GM18520 (cell line): ENCODE results near the gene RAB11FIP3.
"Not testable (repeated sequence)": the region's sequence is repeated elsewhere in the genome, so short reads cannot be mapped to it uniquely, and the experiment has no call there.

Experiments
- ATAC-seq: cut with Tn5 transposase; IDR thresholded peaks from one replicate; pipeline ENCODE4 v1.9.1; 2021; ENCODE audit not compliant: unreplicated experiment

The RAB11FIP3 gene

DNA sequence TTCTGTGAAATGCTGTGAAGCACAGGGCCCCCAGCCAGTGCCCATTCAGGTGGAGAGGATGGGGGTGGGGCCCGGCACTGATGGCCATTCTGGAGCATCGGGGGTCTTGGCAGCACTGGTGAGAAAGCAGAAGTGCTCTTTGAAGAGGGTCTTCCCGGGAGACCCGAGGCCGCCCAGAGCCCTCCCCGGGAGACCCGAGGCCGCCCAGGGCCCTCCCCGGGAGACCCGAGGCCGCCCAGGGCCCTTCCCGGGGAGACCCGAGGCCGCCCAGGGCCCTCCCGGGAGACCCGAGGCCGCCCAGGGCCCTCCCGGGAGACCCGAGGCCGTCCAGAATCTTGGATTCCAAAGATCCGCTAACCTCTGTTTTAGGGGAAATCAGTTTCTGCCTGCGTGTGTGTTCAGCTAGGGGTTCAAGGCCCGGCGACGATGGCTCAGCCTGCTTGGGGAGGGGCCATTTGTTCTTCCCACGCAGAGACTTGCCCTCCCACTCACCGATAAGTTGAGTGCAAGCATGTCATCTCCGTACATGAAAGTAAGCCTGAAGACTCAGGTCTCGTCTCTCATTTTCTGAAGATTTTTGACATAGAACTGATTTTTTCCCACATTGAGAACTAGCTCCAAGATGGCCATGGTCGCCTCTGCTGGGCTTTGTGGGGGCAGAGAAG lies 66.9 kb downstream of the RAB11FIP3 start:
- ATAC-seq, result no peak

DNA sequence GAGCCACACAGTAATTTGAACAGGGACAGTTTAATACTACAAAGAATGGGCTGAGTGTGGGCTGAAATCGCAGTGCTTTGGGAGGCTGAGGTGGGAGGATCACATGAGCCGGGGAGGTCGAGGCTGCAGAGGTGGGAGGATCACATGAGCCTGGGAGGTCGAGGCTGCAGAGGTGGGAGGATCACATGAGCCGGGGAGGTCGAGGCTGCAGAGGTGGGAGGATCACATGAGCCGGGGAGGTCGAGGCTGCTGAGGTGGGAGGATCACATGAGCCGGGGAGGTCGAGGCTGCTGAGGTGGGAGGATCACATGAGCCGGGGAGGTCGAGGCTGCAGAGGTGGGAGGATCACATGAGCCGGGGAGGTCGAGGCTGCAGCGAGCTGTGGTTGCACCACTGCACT lies 69.2 kb downstream of the RAB11FIP3 start:
- ATAC-seq, result not testable (repeated sequence)

DNA sequence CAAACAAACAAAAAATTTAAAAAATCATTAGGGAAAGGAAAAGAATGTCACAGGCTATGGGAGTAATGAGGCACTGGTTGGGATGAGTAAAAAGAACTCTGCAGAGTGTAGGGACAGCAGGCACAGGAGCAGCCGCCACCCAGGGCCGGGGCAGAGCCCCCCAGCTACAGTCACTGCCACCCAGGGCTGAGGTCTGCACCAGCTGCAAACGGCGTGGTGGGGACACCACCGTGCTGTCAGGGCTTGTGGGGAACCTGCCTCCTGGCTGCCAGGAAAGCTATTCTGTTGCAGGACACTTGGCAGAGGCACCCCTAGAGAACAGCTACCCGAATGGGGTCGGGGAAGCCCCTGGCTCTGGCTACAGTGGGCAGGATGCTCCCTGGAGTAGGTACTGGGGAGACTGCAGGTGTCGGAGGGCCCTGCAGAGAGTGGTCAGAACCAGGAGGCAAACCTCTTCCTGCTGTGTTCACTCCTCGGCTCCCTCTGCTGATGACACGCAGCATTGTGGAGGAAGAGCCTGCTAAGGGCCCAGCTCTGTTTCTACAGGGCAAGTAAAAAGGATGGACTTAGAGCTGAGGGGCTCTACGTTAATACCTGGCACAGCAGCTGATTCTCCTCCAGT lies 69.8 kb downstream of the RAB11FIP3 start:
- no peak for ATAC-seq

DNA sequence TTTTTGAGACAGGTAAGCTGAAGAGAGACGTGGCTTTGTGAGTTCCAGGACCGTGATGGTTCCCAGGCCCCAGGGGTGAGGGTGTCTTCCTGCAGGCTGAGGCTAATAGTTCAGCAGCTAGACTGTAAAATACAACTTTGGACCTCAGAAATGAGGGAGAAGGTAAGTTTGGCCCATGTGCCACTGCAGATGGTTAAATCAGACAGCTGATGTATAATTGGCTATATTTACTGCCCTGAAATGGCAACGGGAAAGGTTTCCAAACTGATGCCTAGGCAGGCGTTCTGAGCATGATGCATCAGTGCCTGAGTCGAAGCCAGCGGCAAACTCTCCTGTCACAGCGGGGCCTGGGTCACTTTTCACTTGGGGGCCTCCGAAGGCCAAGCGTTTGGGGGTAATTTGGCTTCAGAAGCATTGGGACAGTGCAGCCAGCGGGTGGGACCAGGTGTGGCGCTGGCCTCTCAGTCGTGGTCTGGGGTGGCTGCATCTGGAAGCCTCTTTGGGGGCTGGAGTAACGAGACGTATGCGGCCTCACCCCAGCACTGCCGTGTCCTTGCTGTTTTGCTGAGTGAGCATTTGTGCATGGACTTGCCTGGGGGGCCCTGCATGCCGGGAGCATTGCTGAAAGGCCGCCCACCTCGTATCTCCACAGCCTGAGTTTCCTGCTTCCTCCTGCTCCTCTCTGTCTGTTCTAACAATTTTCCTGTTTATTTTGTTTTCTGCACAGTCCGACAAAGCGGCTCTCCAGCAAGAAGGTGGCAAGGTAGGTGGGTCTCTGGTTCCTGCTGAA lies 70.8 kb downstream of the RAB11FIP3 start:
- ATAC-seq, result no peak

DNA sequence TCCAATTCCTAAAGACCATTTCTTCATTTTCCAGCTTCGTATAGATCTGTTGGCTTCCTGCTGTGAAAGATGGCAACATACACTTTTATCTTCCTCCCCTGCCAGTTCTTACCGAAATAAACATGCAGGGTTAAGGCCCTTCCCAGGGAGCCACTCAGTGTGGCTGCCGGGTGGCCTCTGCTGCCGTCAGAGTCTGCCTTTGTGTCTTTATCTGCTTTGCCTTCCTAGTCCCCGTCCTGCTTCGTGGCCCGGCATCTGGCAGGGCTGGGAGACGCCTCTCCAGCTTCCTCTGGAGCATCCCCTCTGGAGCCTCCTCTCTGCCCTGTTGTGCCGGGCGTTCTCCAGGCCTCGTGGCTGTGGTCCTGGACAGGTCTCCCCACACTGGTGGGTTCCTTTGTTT lies 71.8 kb downstream of the RAB11FIP3 start:
- no peak for ATAC-seq

DNA sequence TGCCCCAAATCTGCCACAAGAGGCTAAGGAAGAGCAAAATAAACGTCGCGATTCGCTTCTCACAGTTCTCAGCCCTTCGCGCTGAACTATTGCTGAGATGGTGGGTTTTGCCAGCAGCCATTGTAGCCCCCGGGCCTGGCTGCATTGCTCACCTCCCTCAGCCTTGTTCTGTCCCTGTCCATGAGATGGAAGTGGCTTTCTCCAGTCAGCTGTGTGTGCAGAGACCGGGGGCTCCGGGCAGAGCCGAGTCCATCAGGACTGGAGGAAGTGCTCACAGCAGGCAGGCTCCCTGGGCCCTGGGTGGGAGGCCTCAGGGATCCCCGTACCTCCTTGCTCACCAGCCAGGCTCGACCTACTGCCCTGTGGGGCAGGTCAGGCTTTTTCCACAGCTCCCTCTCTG lies 74.5 kb downstream of the RAB11FIP3 start:
- no peak for ATAC-seq

DNA sequence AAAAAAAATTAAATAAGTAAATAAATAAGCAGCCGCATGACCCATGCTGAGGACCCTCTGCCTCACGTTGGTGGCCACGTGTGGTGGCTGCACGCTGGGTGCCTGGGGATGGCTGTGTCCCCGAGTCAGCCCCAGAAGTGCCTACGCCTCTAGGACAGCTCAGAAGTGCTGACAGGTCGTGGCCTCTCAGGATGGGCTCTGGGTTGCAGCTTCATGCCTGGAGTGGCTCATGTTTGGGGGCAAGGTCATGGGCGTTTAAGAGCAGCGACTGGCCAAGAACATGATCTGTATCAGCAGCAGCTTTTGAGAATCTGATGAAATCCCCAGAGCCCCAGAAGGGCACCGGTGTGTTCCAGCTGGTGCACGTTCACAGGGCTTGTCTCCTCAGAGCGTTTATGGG lies 75.3 kb downstream of the RAB11FIP3 start:
- ATAC-seq, result no peak

DNA sequence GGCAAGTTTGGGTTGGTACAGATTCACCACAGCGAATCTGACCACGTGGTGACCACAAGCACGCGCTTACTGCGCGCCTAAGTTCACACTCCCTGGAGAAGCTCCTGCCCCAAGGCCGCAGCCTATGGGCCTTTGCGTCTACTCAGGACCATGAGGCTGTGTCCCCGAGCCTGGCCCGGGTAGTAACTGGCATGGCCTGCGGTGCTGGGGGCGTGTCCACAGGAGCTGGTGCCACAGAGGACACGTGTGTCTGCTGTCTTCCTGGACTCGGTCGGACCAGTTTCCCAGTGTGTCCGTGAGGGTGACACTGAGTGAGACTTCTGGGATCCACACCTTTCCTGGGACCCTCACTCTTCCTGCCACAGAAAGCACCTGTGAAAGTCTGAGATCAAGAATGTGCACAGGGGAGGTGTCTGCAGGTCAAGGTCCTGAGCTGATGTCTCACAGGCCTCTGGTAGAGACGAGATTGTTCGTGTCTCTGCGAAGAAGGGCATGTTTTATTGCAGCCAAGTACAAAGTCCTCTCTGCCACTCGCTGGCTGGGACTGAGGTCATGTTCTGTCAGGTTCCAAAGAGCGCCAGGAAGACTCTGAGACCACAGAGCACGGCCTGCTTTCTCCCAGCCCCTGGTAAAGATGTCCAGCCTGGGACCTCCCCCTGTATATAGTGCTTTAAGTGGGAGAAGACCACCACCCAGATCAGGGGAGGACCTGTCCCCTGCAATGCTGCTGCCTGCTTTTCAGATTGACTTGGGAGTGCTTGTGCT lies 76.9 kb downstream of the RAB11FIP3 start:
- no peak for ATAC-seq

DNA sequence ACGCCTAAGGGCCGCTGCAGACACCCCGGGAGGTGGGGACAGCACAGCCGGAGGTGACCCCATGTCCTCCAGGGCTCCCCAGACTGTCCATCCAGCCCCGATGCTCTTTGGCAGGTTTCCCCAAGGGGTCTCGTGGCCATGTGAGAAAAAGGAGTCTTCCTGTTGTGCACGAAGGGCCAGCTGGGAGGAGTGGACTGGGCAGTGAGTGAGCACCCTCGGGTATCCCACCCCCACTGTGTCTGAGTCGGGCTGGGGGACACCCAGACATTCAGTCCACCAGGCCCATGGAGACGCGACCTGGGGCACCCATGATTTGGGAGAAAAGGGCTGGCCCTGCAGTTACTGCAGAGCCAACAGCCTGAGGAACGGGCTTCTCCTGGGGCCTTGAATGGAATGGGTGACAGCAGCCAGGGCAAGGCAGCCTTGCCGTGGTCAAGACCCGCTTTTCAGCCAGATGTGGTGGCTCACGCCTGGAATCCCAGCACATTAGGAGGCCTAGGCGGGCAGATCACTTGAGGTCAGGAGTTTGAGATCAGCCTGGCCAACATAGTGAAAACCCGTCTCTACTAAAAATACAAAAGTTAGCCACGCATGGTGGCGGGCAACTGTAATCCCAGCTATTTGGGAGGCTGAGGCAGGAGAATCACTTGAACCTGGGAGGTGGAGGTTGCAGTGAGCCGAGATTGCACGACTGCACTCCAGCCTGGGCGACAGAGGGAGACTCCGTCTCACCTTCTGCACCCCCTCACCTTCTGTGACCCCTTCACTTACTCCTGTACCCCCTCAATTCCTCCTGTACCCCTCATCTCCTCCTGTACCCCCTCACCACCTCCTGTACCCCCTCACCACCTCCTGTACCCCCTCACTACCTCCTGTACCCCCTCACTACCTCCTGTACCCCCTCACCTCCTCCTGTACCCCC lies 78.0 kb downstream of the RAB11FIP3 start:
- no peak for ATAC-seq

DNA sequence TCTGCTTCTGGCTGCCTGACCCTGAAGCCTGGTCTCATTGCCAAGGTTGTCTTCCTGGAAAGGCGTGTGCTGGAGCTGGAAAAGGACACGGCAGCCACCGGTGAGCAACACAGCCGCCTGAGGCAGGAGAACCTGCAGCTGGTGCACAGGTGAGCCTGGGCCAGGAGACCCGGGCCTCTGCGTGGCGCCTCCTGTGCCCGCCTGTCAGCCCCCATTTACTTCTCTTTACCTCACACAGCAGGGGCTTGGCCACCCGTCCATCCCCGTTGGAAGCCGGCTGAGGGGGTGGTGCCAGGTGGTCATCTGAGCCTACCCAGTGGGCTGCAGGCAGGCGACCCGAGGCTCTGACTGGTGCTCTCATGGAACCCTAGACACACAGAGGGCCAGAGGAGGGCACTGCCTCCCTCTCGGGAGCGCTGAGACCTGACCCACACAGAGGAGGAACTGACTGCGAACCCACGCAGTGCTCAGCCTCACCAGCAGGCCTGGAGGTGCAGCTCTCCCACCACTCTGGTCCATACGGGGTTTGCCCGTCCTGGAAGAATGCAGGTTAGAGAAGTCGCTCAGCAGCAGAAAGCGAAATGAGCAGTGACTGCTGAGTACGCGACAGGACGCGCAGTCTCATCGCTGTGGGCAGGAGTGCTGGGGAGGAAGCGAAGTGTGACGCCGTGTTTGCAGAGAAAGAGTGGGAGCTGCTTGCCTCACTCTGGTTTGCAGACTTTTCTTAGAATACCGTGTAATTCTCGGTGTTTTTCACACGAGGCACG lies 80.2 kb downstream of the RAB11FIP3 start:
- ATAC-seq, result no peak

DNA sequence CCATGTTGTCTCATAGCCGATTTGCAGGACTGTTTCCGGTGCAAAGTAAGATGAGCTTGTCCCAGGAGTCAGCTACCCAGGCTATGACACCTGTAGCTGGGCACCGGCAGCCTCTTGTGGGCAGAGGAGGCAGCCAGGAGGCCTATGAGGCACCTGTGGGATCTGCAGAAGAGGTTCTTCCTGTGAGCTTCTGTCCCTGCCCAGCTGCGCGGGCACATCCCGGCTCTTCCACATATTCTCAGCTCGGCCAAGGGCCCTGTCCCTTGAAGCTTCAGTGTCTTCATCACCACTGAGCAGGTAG lies 80.7 kb downstream of the RAB11FIP3 start:
- ATAC-seq, result no peak

DNA sequence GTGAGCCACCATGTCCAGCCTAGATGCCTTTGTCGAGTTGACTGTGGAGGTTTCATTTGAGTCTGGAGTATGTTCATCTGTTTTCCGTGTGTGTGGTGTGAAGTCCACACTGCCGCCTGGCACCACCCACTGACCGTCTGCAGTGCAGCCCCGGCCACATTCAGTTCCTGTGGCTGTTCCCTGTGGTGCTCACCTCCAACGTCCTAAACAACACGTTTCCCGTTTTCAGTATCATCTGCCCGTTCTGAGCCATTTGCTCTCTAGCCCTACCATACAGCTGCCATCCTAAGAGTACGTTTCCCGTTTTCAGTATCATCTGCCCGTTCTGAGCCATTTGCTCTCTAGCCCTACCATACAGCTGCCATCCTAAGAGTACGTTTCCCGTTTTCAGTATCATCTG lies 82.1 kb downstream of the RAB11FIP3 start:
- ATAC-seq, result not testable (repeated sequence)

DNA sequence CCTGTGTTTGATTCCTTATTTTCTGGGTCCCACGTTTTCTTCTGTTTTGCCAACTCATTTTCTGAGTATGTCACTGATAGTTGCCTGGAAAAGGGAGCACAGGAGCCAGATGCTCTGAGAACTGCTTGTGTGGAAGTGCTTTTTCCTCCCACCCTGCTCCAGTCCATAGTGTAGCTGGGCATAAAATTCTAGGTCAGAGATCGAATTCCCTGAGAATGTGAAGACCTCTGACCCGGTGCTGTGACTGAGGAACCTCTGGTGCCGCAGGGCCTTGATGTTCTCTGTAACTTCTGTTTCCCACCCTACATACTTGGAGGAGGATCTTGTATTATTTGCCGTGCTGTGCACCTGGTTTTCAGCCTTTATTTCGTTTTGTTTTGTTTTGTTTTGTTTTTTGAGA lies 82.5 kb downstream of the RAB11FIP3 start:
- ATAC-seq, result no peak

DNA sequence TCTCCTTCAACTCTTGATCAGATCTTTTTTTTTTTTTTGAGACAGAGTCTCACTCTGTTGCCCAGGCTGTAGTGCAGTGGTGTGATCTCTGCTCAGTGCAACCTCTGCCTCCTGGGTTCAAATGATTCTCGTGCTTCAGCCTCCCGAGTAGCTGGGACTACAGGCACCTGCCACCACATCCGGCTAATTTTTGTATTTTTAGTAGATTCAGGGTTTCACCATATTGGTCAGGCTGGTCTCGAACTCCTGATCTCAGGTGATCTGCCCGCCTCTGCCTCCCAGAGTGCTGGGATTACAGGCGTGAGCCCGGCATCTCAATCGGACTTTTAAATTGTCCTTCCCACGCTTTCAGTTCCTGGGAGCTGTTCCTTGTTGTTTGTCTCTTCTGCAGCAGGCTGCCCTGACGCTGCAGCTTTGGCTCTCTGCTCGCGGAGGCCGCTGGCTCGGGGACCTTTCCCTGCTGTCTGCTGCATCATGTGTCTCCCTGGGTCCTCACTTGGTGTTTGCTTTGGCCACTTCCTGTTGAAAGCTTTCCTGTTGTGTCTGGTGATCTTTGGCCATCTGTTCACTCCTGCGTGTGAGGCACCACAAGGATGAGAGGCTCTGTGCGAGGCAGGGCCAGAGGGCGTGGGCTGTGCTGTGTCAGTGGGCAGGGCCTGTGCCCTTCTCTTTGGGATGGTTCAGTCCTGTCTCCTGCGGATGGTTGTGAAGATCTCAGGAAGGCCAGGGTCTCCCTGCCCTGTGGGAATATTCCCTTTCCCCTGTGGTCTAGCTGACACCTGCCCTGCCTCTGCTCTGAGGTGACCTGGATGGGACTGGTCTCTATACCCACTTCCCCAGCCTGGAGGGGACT lies 83.7 kb downstream of the RAB11FIP3 start:
- ATAC-seq, result no peak

DNA sequence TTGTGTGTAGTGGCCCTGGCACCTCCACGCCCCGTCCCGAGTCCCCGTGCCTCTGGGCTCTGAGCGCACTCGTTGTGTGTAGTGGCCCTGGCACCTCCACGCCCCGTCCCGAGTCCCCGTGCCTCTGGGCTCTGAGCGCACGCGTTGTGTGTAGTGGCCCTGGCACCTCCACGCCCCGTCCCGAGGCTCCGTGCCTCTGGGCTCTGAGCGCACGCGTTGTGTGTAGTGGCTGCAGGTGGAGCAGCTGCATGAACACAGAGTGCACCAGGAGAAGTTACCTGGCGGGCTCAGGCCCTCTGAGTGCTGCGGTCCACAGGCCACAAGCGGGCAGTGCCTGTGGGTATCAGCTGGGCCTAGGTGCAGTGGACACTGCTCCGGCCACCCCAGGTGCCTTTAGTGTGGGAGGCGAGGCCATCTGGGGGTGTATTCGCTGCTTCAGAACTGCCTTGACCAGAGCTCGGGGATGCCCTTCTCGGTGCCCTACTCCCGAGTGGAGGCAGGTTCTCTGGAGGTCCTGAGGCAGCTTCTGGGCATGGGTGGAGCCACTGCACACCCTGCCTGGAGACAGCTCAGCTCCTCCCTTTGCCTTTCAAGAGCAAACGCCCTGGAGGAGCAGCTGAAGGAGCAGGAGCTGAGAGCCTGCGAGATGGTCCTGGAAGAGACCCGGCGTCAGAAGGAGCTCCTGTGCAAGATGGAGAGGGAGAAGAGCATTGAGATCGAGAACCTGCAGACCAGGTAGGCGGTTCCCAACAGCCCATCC lies 84.8 kb downstream of the RAB11FIP3 start:
- ATAC-seq, result no peak

DNA sequence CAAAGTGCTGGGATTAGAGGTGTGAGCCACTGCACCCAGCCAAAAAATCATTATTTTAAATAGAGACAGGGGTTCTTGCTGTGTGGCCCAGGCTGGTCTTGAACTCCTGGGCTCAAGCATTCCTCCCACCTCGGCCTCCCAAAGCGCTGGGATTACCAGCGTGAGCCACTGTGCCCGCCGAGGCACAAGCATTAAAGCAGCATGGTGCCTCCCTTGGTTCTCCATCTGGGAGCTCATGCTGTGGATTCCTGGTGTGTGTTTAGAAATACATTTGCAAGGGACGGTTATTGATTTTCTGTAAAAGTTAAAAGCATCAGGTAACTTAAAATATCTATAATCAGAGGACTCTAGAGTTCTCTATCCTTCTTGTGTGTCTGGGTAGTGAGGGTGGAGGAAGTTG lies 87.4 kb downstream of the RAB11FIP3 start:
- ATAC-seq, result no peak

DNA sequence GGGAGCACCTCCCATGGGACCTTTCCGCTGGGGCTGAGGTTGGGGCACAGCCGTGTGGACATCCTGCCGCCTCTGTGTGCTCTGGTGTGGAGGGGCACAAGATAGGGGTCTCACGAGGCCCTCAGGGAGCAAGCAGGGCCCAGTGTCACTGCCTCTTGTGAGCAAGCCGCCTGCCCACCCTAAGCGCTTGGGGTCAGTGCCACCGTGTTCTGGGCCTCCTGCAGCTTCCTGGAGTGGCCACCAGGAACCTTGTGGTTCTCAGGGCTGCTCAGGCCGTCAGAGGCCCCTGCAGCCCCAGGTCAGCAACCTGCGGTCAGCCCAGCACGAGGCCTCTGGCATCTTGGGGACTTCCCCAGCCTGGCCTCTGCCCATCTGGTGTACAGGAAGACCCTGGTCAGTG lies 88.5 kb downstream of the RAB11FIP3 start:
- no peak for ATAC-seq
